Smooth muscle cell (in vitro differentiated cells): Measurements from ENCODE around the gene SSBP4. TPM values are rescaled to one million over a fixed set of nuclear protein-coding genes. Genes with fewer than 3 reads are reported as not detected.

Experiments
- DNase-seq: peaks from one replicate; lab custom pipeline; 2025; ENCODE audit not compliant: unreplicated experiment; lab: John Stamatoyannopoulos, UW
- H2AFZ ChIP-seq: fragments of 200-600 bp; sonication (generic); 2 replicates; pipeline ENCODE4 v1.6.0; 2016; ENCODE audit warnings: antibody characterized with exemption, low read depth, mild to moderate bottlenecking
- H3F3A ChIP-seq: fragments of 200-600 bp; sonication (generic); 2 replicates; pipeline ENCODE4 v1.6.0; 2017; ENCODE audit warnings: antibody characterized with exemption, low read depth
- H3K27ac ChIP-seq: fragments of 200-600 bp; sonication (generic); 2 replicates; pipeline ENCODE4 v1.5.1; 2016; ENCODE audit warnings: low read depth, mild to moderate bottlenecking
- H3K27me3 ChIP-seq: fragments of 200-600 bp; sonication (generic); 2 replicates; pipeline ENCODE4 v1.6.1; 2016; ENCODE audit warnings: low read depth, mild to moderate bottlenecking
- H3K36me3 ChIP-seq: fragments of 200-600 bp; sonication (generic); 2 replicates; pipeline ENCODE4 v1.5.1; 2016; ENCODE audit warnings: low read depth
- H3K4me1 ChIP-seq: fragments of 200-600 bp; sonication (generic); 2 replicates; pipeline ENCODE4 v1.5.1; 2016; ENCODE audit warnings: low read depth
- H3K4me2 ChIP-seq: fragments of 200-600 bp; sonication (generic); 2 replicates; pipeline ENCODE4 v1.6.0; 2016; ENCODE audit warnings: mild to moderate bottlenecking
- H3K4me3 ChIP-seq: fragments of 200-600 bp; sonication (generic); 2 replicates; pipeline ENCODE4 v1.5.1; 2016; ENCODE audit warnings: mild to moderate bottlenecking
- H3K79me2 ChIP-seq: fragments of 200-600 bp; sonication (generic); 2 replicates; pipeline ENCODE4 v1.6.0; 2016; ENCODE audit warnings: low read depth, mild to moderate bottlenecking
- H3K9ac ChIP-seq: fragments of 200-600 bp; sonication (generic); 2 replicates; pipeline ENCODE4 v1.6.0; 2016; ENCODE audit warnings: low read depth
- H3K9me3 ChIP-seq: fragments of 200-600 bp; sonication (generic); replicated peaks from 2 replicates; pipeline ENCODE4 v1.5.1; 2016; ENCODE audit warnings: low read depth
- H4K20me1 ChIP-seq: fragments of 200-600 bp; sonication (generic); 2 replicates; pipeline ENCODE4 v1.6.0; 2016; ENCODE audit warnings: low read depth
- WGBS: methylation state at CpG from one replicate; pipeline ENCODE4 v1.1.7; 2016; ENCODE audit warnings: low lambda C conversion rate; 5-methylcytosine and 5-hydroxymethylcytosine counted together
- polyA plus RNA-seq: library from polyadenylated mRNA; unstranded; fragments of >200 nt; fragmentation: Nextera tagmentation; extraction: Ambion mirVana; gene quantifications from 2 replicates; pipeline ENCODE4 v1.2.1, GENCODE V29; 2016
- total RNA-seq: library from RNA; depleted of rRNA; stranded (reverse); fragments of >200 nt; gene quantifications from 2 replicates; pipeline ENCODE4 v1.2.3, GENCODE V29; 2014
- TF ChIP-seq, protein P1 (sequence below): fragments of 200-600 bp; sonication (generic); IDR thresholded peaks from 2 replicates; pipeline ENCODE4 v1.5.1; 2017; ENCODE audit warnings: borderline replicate concordance, mild to moderate bottlenecking, antibody characterized with exemption; ENCODE audit not compliant: insufficient read depth, poor library complexity, severe bottlenecking

The SSBP4 gene
- total and polyA plus RNA-seq, 2 experiments from 2014 or later: 44.1 to 124 TPM

DNA sequence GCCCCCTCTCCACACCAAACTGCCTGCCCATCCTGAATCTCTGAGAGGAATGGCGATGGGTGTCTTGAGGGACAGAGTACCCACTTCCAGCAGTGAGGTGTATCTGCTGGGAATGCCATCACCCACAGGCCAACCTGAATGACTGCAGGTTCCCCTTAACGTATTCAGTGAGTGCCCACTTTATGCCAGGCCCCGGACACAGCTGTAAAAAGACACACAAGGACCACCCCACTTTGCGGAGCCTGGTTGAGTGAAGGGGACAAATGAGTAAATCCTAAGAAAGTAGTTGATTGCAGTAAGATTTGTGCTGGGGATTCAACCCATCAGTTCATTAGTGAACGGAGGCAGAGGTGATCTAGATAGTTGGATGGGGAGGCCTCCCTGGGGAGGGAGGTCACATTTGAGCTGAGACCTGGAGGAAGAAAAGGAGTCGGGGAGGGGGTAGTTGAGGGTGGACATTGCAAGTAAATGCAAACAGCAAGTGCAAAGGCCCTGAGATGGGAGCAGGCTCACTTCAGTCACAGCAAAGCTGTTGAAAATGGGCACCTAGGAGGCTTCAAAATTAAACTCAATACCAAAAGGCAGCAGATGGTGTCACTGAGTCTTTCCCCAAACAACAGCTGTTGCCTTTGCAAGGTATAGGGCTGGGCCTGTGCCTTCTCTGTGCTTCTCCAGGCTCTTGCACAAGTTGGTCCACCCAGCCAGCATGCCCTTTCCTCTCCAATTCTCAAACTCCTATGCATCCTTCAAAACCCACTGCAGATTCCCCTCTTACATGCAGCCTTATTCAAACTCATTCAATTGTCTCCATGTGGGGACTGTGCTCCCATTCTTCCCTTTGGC lies 28.9 kb upstream of the SSBP4 start:
- DNase-seq: no peak
- 89% methylated on average over 6 of the region's 6 CpGs for WGBS

DNA sequence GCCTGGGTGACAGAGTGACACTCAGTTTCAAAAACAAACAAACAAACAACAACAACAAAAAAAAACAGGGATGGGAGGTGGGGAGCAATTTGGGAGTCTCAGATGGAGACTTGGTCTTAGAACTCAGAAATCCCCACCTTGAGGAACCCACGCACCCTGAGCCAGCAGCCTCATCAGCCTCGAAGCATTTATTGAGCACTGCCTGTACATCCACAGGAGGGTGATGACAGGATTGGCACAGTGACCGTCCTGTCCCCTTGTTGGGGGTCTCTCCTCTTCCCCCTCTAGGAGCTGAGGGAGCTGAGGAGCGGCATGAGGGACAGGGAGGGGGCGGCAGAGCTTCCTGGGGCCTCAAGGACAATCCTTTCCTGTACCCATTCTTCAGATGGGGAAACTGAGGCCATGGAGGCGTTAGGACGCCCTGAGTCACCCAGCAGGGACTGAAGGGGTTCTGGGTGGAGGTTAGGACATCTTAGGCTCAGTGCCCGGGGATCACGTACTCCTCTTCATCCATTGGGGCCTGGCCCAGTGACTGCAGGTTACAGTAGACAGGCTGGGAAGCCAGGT lies 27.6 kb upstream of the SSBP4 start:
- Histone ChIP-seq H3K4me3 (no peak overlapping the region), H3K4me2 (no peak overlapping the region), H4K20me1 (no peaks in the 10 kb centered on the region), H2AFZ (no peak overlapping the region), H3K4me1 (no peaks in the 10 kb centered on the region), H3K9ac (no peak overlapping the region), H3K9me3 (no peaks in the 10 kb centered on the region), H3F3A (peaks cover 9% of the 10 kb centered on the region), H3K27me3 (no peaks in the 10 kb centered on the region), H3K79me2 (no peaks in the 10 kb centered on the region), H3K27ac (no peak overlapping the region), H3K36me3 (no peaks in the 10 kb centered on the region)
- TF ChIP-seq, protein P1, sequence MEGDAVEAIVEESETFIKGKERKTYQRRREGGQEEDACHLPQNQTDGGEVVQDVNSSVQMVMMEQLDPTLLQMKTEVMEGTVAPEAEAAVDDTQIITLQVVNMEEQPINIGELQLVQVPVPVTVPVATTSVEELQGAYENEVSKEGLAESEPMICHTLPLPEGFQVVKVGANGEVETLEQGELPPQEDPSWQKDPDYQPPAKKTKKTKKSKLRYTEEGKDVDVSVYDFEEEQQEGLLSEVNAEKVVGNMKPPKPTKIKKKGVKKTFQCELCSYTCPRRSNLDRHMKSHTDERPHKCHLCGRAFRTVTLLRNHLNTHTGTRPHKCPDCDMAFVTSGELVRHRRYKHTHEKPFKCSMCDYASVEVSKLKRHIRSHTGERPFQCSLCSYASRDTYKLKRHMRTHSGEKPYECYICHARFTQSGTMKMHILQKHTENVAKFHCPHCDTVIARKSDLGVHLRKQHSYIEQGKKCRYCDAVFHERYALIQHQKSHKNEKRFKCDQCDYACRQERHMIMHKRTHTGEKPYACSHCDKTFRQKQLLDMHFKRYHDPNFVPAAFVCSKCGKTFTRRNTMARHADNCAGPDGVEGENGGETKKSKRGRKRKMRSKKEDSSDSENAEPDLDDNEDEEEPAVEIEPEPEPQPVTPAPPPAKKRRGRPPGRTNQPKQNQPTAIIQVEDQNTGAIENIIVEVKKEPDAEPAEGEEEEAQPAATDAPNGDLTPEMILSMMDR: no peak
- no peak for DNase-seq
- WGBS: 85% methylated on average over 9 of the region's 9 CpGs

More for the DNA sequence above, 28.9 kb upstream of the SSBP4 start:
- Histone ChIP-seq H3K79me2 (peaks cover 2% of the 10 kb centered on the region), H3K4me1 (peaks cover 3% of the 10 kb centered on the region), H4K20me1 (no peaks in the 10 kb centered on the region), H3K9ac (no peak overlapping the region), H3K36me3 (no peaks in the 10 kb centered on the region), H3K9me3 (no peaks in the 10 kb centered on the region), H2AFZ (no peak overlapping the region), H3K27me3 (no peaks in the 10 kb centered on the region), H3K4me2 (no peak overlapping the region), H3K4me3 (no peak overlapping the region), H3F3A (peaks cover 9% of the 10 kb centered on the region), H3K27ac (no peak overlapping the region)
- TF ChIP-seq, protein P1: no peak

DNA sequence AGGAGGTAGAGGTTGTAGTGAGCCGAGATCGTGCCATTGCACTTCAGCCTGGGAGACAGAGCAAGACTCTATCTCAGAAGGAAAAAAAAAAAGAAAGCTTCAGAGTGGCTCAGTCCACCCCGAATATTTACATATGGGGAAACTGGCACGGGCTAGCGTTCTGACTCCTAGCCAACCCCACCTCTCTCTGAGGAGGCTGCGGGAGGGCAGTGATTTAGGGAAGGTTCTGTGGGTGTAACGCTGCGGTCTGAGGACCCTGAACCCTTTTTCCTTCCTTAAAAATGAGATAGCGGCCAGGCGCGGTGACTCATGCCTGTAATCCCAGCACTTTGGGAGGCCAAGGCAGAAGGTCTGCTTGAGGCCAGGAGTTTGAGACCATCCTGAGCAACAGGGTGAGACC lies 26.8 kb upstream of the SSBP4 start:
- Histone ChIP-seq H3K79me2 (no peaks in the 10 kb centered on the region), H3K36me3 (no peaks in the 10 kb centered on the region), H3K4me3 (no peak overlapping the region), H3K9me3 (no peaks in the 10 kb centered on the region), H3K4me2 (no peak overlapping the region), H4K20me1 (no peaks in the 10 kb centered on the region), H3K4me1 (peaks cover 3% of the 10 kb centered on the region), H3K27me3 (no peaks in the 10 kb centered on the region), H3K9ac (no peak overlapping the region), H3K27ac (no peak overlapping the region), H2AFZ (no peak overlapping the region), H3F3A (peaks cover 9% of the 10 kb centered on the region)
- whole genome bisulfite sequencing: 56% methylated on average over 11 of the region's 11 CpGs
- TF ChIP-seq, protein P1: no peak
- DNase-seq: no peak

DNA sequence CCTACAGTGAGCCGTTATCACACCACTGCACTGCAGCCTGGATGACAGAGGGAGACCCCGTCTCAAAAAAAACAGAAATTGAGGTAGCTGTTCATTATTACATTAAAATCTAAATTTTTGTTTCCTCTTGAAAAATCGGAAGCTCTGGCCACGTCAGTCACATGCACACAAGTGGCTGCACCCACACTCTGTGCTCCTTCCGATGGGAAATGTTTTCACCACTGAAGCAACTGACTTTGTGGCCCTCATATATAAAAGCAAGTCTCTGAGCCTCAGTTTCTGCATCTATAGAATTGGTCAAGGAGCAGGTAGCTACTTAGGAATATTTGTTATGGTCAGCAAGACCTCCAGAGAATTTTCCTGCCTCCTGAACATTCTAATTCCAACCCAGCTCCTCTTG lies 26.3 kb upstream of the SSBP4 start:
- 92% methylated on average over 5 of the region's 5 CpGs for WGBS
- no peaks in the 10 kb centered on the region for H3K36me3 ChIP-seq
- H3K4me1 ChIP-seq: peaks cover 4% of the 10 kb centered on the region
- H3K4me2 ChIP-seq: no peak overlapping the region
- H3K27me3 ChIP-seq: no peaks in the 10 kb centered on the region
- TF ChIP-seq, protein P1: no peak
- DNase-seq: no peak
- H3K79me2 ChIP-seq: no peaks in the 10 kb centered on the region
- H3K9ac ChIP-seq: no peak overlapping the region
- no peak overlapping the region for H3K4me3 ChIP-seq
- H3F3A ChIP-seq: peaks cover 9% of the 10 kb centered on the region
- H3K27ac ChIP-seq: no peak overlapping the region
- no peaks in the 10 kb centered on the region for H4K20me1 ChIP-seq
- no peaks in the 10 kb centered on the region for H3K9me3 ChIP-seq
- no peak overlapping the region for H2AFZ ChIP-seq
